SJCRH30 (cell line): Measurements from ENCODE around the gene VSTM5. TPM values are rescaled to one million over a fixed set of nuclear protein-coding genes. Genes with fewer than 3 reads are reported as not detected.
"Not testable (repeated sequence)": the region's sequence is repeated elsewhere in the genome, so short reads cannot be mapped to it uniquely, and the experiment has no call there.

Source experiments
- DNase-seq, 2 experiments: peaks; one replicate each; pipeline ENCODE4 v3.0.0-alpha.2; 2015 to 2020
- H3K27ac ChIP-seq: fragments of 250-450 bp; sonication (Bioruptor Pico); 2 replicates; pipeline ENCODE4 v1.5.1; 2020; ENCODE audit warnings: mild to moderate bottlenecking, moderate library complexity
- H3K27me3 ChIP-seq: fragments of 250-450 bp; sonication (Bioruptor Pico); 2 replicates; pipeline ENCODE4 v1.5.1; 2020; ENCODE audit warnings: mild to moderate bottlenecking, moderate library complexity
- H3K36me3 ChIP-seq: fragments of 250-450 bp; sonication (Bioruptor Pico); 2 replicates; pipeline ENCODE4 v1.5.1; 2020; ENCODE audit warnings: mild to moderate bottlenecking, moderate library complexity
- H3K4me1 ChIP-seq: fragments of 250-450 bp; sonication (Bioruptor Pico); 2 replicates; pipeline ENCODE4 v1.5.1; 2020; ENCODE audit warnings: mild to moderate bottlenecking, moderate library complexity
- H3K4me3 ChIP-seq: fragments of 250-450 bp; sonication (Bioruptor Pico); 2 replicates; pipeline ENCODE4 v1.5.1; 2020; ENCODE audit warnings: mild to moderate bottlenecking, moderate library complexity
- H3K9me3 ChIP-seq: fragments of 250-450 bp; sonication (Bioruptor Pico); replicated peaks from 2 replicates; pipeline ENCODE4 v1.5.1; 2020; ENCODE audit warnings: mild to moderate bottlenecking, moderate library complexity
- total RNA-seq: library from RNA; depleted of rRNA; stranded (reverse); fragments of >200 nt; shearing (Covaris generic); gene quantifications from 2 replicates; pipeline ENCODE4 v1.2.3, GENCODE V29; 2014; rRNA removed

VSTM5 gene, protein sequence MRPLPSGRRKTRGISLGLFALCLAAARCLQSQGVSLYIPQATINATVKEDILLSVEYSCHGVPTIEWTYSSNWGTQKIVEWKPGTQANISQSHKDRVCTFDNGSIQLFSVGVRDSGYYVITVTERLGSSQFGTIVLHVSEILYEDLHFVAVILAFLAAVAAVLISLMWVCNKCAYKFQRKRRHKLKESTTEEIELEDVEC
- not detected in 2 replicates for total RNA-seq

DNA sequence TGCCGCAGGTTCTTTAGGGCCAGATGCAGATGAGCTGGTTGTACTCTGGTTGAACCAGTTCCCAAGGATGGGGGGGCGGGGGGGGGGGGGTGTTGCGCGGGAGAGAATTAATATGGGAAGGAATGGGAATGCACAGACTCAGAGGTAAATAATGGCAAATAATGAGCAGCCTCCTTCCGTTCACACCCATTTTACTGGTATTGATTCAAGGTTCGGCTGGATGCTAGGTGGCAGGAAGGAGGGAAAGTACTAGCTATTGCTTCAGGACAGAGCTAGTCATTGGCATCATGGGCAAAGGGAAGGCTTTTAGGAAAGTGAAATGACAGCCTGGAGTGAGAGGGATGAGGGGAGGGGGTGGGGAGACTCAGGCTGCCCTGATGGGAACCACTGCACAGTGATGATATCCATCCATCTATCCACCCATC is at the start of gene VSTM5:
Gene VSTM5, minus strand, starts transcription at position 25 of the 425 bp plus-strand sequence. CDS start 116 bp downstream, outside the sequence.
- no peaks in the 10 kb centered on the region for H3K4me1 ChIP-seq
- H3K4me3 ChIP-seq, result no peak within 1 kb of the TSS

DNA sequence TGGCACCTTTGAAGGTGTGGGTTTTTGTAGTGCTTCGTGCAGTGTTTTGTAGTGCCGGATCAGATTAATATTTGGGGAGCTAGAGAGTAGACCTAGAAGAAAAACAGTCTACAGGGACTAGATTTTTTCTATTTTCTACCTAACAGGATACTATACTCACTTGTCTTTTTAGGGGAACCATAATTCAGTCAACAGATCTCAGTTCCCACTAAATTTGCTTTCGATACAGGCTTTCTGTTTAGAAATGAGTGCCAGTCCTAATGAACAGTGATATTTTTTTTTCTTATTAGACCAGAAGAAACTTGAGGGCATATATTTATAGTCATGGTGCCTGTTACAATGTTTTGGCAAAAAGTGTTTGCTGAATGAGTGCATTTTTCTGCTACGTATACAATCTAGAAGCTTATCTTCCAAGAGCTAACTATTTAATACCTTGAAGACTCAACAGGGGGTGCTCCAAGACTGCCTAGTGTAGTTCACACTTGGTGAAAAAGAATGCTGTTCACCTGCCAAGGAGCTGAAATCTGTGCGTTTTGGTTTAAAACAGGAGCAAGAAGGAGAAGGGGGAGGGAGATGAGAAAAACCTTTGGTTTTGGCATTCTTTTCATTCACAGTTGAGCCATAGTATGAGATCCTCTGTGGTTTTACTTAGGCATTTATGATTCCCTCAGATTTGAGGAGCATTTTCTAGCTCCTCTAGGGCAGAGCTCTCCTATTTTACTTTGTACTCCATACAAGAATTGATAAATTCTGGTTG is 44.9 kb upstream of the VSTM5 start:
- Histone ChIP-seq H3K36me3 (no peaks in the 10 kb centered on the region), H3K4me1 (no peaks in the 10 kb centered on the region), H3K27ac (no peak overlapping the region), H3K9me3 (no peaks in the 10 kb centered on the region), H3K27me3 (no peaks in the 10 kb centered on the region), H3K4me3 (no peak overlapping the region)
- peak in 1 of 2 experiments; percentile 41 for DNase-seq

More for the DNA sequence above, at the start of gene VSTM5:
- no peak for DNase-seq
- no peaks in the 10 kb centered on the region for H3K27me3 ChIP-seq
- no peaks in the 10 kb centered on the region for H3K9me3 ChIP-seq
- no peak within 1 kb of the TSS for H3K27ac ChIP-seq
- no peaks in the 10 kb centered on the region for H3K36me3 ChIP-seq

DNA sequence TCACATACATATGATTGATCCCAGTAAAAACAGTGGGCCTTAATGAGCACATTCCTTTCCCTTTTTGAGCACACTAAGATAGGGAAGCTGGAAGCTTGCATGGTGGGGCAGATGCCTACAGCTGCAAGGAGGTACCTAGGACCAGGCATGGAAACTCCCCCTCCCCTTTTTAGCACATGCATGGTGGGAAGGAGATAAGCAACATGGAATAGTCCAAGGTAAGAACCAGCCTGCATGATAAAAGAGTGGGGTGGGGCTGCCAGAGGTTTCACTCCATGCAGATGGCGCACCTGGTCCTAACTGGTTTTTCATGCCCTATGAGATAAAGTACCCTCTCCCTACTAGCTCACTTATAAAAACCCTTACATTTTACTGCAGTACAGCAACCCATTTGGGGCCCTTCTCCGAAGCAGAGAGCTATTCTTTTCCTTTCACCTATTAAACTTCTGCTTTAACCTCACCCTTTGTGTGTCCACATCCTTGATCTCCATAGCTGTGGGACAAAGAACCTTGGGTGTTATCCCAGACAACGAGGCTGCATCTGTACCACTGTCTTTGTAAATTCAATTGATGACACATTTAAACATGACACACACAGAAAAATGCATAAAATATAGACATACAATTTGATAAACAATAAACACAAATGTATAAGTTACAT is 40.1 kb upstream of the VSTM5 start:
- H3K27me3 ChIP-seq, result no peaks in the 10 kb centered on the region
- H3K4me3 ChIP-seq, result no peak overlapping the region
- no peaks in the 10 kb centered on the region for H3K4me1 ChIP-seq
- no peak for DNase-seq
- H3K27ac ChIP-seq, result no peak overlapping the region
- no peaks in the 10 kb centered on the region for H3K9me3 ChIP-seq
- no peaks in the 10 kb centered on the region for H3K36me3 ChIP-seq

DNA sequence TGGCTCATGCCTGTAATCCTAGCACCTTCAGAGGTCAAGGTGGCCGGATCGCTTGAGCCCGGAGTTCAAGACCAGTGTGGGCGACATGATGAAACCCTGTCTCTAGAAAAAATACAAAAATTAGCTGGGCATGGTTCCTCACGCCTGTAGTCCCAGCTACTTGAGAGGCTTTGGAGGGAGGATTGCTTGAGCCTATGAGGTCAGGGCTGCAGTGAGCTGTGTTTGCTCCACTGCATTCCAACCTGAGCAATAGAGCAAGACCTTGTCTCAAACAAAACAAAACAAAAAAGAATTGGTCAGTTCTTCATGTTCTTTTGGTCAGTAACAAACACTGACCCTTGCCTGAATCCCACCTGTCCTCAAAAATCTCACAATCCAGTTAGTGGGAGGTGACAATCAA is 36.7 kb upstream of the VSTM5 start:
- Histone ChIP-seq H3K9me3 (no peaks in the 10 kb centered on the region), H3K4me3 (no peak overlapping the region), H3K27ac (no peak overlapping the region), H3K36me3 (no peaks in the 10 kb centered on the region), H3K27me3 (no peaks in the 10 kb centered on the region), H3K4me1 (no peaks in the 10 kb centered on the region)
- no peak for DNase-seq

DNA sequence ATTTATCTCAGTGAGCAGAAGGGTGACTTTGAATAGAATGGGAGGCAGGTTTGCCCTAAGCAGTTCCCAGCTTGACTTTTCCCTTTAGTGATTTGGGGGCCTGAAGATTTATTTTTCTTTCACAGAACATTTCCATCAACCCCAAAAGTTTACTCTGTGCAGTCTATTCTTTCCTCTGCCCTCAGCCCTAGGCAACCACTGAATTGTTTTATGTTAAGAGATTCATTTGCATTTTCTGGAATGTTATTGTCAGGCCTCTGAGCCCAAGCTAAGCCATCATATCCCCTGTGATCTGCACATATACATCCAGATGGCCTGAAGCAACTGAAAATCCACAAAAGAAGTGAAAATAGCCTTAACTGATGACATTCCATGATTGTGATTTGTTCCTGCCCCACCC is 28.7 kb upstream of the VSTM5 start:
- not testable (repeated sequence) for H3K4me1 ChIP-seq, H3K4me3 ChIP-seq, H3K27me3 ChIP-seq, DNase-seq, H3K27ac ChIP-seq, H3K9me3 ChIP-seq, H3K36me3 ChIP-seq

DNA sequence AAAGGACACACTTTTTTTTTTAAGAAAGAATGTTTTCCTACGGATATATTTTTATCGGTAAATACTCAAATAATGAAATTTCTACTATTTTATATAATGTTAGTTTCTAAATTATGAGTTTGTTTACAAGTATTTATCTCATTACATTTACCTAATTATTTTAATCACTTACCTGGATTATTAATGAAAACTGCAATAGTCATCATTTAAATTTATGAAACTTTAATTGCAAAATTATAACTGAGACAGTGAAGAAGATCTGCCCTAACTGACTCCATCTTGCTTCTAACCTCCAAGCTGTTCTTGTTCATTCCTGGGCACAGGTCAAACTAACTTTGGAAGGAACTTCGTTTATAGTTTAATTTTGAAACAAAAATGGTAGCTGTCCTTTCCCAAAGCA is 25.2 kb upstream of the VSTM5 start:
- no peaks in the 10 kb centered on the region for H3K9me3 ChIP-seq
- no peak overlapping the region for H3K27ac ChIP-seq
- H3K4me1 ChIP-seq, result no peaks in the 10 kb centered on the region
- no peaks in the 10 kb centered on the region for H3K36me3 ChIP-seq
- DNase-seq, result no peak
- H3K4me3 ChIP-seq, result no peak overlapping the region
- no peaks in the 10 kb centered on the region for H3K27me3 ChIP-seq

DNA sequence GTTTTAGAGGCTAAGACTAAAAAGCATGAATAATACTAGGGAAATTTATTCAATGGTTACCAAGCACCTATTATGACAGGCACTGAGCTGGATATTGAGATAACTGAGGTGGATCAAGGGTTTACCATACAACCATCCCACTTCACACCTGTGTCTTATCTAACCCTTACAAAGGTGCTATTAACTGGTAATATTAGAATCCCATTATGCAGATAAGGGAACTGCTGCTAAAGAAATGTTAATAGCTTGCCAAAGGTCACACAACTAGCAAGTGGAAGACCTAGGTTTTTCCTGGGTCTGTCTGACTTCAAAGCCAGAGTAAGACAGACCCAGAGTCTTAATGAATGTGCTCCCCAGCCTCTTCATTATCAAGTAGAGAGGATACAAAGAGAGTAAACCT is 21.1 kb upstream of the VSTM5 start:
- H3K4me3 ChIP-seq, result no peak overlapping the region
- H3K9me3 ChIP-seq, result no peaks in the 10 kb centered on the region
- H3K36me3 ChIP-seq, result no peaks in the 10 kb centered on the region
- no peak for DNase-seq
- no peaks in the 10 kb centered on the region for H3K4me1 ChIP-seq
- no peaks in the 10 kb centered on the region for H3K27me3 ChIP-seq
- H3K27ac ChIP-seq, result no peak overlapping the region

DNA sequence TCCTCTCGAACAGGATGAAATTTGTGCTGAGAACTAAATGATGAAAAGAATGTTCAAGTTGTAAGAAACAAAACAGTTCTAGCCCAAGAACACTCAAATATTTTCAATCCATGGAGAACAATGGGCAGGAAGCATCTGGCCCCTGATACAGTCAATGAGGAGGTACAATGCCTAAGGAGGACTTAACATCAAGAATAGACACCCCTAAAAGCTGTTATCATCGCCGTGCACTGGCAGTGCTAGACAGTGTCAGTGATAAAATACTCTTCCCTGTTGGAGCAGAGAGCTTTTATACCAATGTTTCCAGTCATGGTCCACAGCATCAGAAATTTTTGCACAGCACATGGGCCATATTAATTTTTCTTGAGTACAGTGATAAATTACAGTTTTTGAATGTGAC is 20.2 kb upstream of the VSTM5 start:
- Histone ChIP-seq H3K27me3 (no peaks in the 10 kb centered on the region), H3K27ac (no peak overlapping the region), H3K4me1 (no peaks in the 10 kb centered on the region), H3K36me3 (no peaks in the 10 kb centered on the region), H3K4me3 (no peak overlapping the region), H3K9me3 (no peaks in the 10 kb centered on the region)
- no peak for DNase-seq

DNA sequence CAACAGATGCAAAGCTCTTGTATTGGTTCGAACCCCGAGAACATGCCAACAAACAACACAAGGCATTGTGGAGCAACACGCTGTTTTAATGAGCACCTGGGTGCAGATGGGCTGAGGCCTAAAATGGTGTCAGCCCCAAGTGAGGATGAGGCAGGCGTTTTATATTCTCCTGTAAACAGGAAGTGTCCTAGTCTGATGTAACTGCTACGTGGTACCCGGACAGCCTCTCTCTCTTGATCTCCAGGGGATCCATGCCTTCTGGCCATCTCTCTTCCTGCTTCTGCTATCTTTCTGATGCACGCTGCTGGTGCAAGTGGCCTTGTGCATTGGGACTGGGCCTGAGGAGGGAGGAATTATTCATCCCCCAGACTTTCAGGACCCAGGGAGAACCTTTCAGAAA is 19.4 kb upstream of the VSTM5 start:
- DNase-seq, result no peak
- Histone ChIP-seq H3K4me3 (no peak overlapping the region), H3K36me3 (no peaks in the 10 kb centered on the region), H3K9me3 (no peaks in the 10 kb centered on the region), H3K27me3 (no peaks in the 10 kb centered on the region), H3K4me1 (no peaks in the 10 kb centered on the region), H3K27ac (no peak overlapping the region)

DNA sequence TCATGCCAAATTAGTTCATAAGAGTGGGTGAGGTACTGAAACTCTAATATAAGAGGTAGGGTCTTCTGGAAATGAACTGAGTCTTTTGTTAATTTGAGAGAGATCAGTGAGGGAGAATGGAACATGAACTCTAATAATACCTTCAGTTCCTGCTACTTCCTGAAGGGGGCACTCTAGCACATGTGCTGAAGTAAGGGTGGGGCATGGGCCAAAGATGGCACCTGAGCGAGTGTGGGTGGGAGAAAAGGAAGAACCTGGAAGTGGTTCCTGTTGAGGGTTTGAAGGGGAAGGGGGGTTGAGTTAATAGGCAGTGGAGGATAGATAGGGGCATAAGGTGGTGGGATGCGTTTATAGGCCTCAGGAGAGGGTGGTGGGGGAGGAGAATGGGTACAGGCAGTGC is 18.0 kb upstream of the VSTM5 start:
- H3K4me3 ChIP-seq, H3K27ac ChIP-seq: not testable (repeated sequence)
- DNase-seq, result peak in 1 of 2 experiments; percentile 6

DNA sequence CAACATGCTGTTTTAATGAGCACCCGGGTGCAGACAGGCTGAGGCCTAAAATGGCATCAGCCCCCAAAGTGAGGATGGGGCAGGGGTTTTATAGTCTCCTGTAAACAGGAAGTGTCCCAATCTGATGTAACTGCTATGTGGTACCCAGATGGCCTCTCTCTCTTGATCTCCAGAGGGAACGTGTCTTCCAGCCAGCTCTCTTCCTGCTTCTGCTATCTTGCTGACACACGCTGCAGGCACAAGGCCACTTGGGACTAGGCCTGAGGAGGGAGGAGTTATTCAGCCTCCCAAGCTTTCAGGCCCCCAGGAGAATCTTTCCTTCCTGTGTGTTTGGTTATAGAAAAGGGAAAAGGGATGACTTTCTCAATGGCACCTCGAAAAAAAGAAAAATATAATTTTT is 11.4 kb upstream of the VSTM5 start:
- Histone ChIP-seq H3K36me3 (no peaks in the 10 kb centered on the region), H3K9me3 (no peaks in the 10 kb centered on the region), H3K27me3 (no peaks in the 10 kb centered on the region), H3K4me3 (no peak overlapping the region), H3K27ac (no peak overlapping the region), H3K4me1 (no peaks in the 10 kb centered on the region)
- DNase-seq, result no peak

More for the DNA sequence above, 18.0 kb upstream of the VSTM5 start:
- H3K36me3 ChIP-seq, H3K4me1 ChIP-seq, H3K9me3 ChIP-seq, H3K27me3 ChIP-seq: not testable (repeated sequence)

DNA sequence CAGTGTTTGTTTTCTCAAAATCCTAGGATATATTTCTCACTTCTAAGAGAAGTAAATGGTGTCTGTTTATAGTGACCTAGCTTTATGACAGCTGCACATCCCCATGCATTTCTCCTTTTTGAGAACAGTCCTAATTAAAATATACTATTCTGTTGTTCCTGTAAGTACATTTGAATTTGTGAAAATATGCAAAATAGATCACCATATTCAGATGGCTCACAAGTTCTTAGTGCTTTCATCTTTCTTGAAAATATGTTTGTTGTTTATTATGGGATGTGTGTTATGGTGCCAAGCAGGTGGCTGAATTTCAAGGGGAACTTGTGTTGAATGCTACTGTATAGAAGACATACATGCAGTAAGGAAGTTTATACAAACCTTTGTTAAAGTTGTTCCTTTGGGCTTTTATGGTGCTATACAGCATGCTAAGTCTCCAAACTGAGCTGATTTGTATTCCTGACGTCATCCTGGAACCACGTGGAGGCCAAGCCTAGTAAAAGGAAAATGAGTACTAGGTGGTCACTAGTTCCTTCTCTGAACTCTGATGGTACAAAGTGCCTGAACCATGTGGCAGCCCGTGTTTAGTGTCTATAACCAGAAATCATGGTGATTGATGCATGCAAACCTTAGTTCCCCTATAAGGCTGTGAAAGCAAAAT is 7.8 kb upstream of the VSTM5 start:
- no peaks in the 10 kb centered on the region for H3K9me3 ChIP-seq
- no peaks in the 10 kb centered on the region for H3K27me3 ChIP-seq
- no peak overlapping the region for H3K27ac ChIP-seq
- no peak for DNase-seq
- no peak overlapping the region for H3K4me3 ChIP-seq
- H3K36me3 ChIP-seq, result no peaks in the 10 kb centered on the region
- no peaks in the 10 kb centered on the region for H3K4me1 ChIP-seq

DNA sequence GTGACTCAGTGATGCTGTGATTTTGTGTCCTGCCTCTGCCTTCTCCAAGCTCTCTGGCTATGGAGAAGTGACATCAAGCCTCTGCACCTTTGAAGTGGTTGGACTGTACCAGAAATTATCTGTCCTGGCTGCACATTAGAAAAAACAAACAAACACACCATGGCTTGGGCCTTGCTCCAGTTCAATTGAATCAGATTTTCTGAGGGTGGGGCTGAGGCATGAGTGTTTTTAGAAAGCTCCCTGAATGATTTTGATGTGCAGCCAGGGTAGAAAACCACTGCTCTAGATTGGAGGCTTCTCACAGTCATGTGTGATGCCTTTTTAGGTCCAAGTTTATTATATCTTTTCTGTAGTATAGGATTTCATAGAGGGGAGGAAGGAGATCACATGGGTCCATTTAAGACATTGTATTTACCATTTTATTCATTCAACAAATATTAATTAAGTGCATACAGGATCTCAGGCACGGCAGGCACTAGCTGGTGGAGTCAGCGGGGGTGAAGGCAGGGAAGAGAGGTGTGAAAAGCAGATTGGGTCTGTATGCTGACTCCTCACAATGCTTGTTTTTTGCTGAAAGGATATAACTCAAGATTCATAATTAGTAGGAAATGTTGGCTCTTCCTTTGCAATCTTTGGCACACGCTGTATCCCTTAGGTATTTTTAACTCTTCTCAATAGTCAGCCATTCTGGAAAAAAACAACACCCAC is 7.1 kb upstream of the VSTM5 start:
- no peaks in the 10 kb centered on the region for H3K9me3 ChIP-seq
- no peaks in the 10 kb centered on the region for H3K27me3 ChIP-seq
- DNase-seq, result no peak
- no peak overlapping the region for H3K27ac ChIP-seq
- no peaks in the 10 kb centered on the region for H3K36me3 ChIP-seq
- no peak overlapping the region for H3K4me3 ChIP-seq
- no peaks in the 10 kb centered on the region for H3K4me1 ChIP-seq

DNA sequence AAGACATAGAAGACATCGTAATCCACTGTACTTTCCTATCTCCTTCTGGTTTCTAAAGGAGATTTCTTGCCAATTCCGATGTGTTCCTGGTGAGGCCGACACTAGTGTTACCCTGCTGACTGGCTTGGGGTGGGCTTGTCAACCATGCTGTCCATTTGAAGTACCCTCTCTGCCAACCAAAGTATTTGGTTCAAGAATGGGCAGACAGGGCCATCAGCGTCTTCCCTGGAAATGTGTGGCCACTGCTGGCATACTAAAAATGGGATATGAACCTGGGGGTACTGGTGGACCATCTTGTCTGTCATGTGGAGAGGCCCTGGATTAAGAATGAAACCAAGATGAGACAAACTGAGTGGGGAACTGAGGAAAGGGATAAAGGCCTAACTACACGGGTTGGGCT is 1.8 kb upstream of the VSTM5 start:
- Histone ChIP-seq H3K36me3 (no peaks in the 10 kb centered on the region), H3K4me1 (no peaks in the 10 kb centered on the region), H3K9me3 (no peaks in the 10 kb centered on the region), H3K27ac (no peak overlapping the region), H3K4me3 (no peak overlapping the region), H3K27me3 (no peaks in the 10 kb centered on the region)
- no peak for DNase-seq
